ENCODE results near the gene ROPN1L.

The ROPN1L gene

GRCh38 chr5:10474521-10475075 is 32.9 kb downstream of the ROPN1L start:
- H3K27ac ChIP-seq: no peak overlapping the region
- ChIA-PET POLR2A (ENCODE audit: low non-redundant PET) (interaction anchor here (0.6 kb wide), 1 partner anchor 129 kb away, joined by 15 read pairs; no protein-coding TSS in a partner anchor), CTCF (interaction anchor here (0.6 kb wide), 1 partner anchor 277 kb away, joined by 3 read pairs; no protein-coding TSS in a partner anchor)
- TF ChIP-seq CTCF (conservative IDR thresholded peaks at IDR 0.05; ENCODE audit: low read depth): no peak
- no peak for DNase-seq (ENCODE audit: low spot score)

- ChIA-PET CTCF (no interaction called here), POLR2A (ENCODE audit: low non-redundant PET) (no interaction called here)
- DNase-seq (ENCODE audit: low spot score): no peak
- no peak for TF ChIP-seq CTCF (conservative IDR thresholded peaks at IDR 0.05; ENCODE audit: low read depth)
- no peak overlapping the region for H3K27ac ChIP-seq
Measured at GRCh38 chr5:10475931-10476676, 34.4 kb downstream of the ROPN1L start.

GRCh38 chr5:10476878-10477277 is 35.2 kb downstream of the ROPN1L start:
- TF ChIP-seq CTCF (conservative IDR thresholded peaks at IDR 0.05; ENCODE audit: low read depth): no peak
- ChIA-PET CTCF (interaction anchor here (0.6 kb wide), 1 partner anchor 29 kb away, joined by 3 read pairs; no protein-coding TSS in a partner anchor), POLR2A (ENCODE audit: low non-redundant PET) (no interaction called here)
- H3K27ac ChIP-seq: no peak overlapping the region
- DNase-seq (ENCODE audit: low spot score): no peak

- TF ChIP-seq CTCF (conservative IDR thresholded peaks at IDR 0.05; ENCODE audit: low read depth): no peak
- peak overlapping the region; percentile 77 for H3K27ac ChIP-seq
- ChIA-PET POLR2A (ENCODE audit: low non-redundant PET) (no interaction called here), CTCF (interaction anchor here (0.7 kb wide), 1 partner anchor 36 kb away, joined by 3 read pairs; the partner anchor contains the start of gene ROPN1L)
- DNase-seq (ENCODE audit: low spot score): no peak
Measured at GRCh38 chr5:10477943-10478342, 36.3 kb downstream of the ROPN1L start.

- TF ChIP-seq CTCF (conservative IDR thresholded peaks at IDR 0.05; ENCODE audit: low read depth): no peak
- CTCF ChIA-PET: interaction anchor here (0.7 kb wide), 1 partner anchor 37 kb away, joined by 3 read pairs; the partner anchor contains the start of gene ROPN1L
- H3K27ac ChIP-seq: peak overlapping the region; percentile 77
- DNase-seq (ENCODE audit: low spot score): no peak
- POLR2A ChIA-PET (ENCODE audit: low non-redundant PET): no interaction called here
Measured at GRCh38 chr5:10478436-10478835, 36.8 kb downstream of the ROPN1L start.

GRCh38 chr5:10479154-10479721 is 37.6 kb downstream of the ROPN1L start:
- TF ChIP-seq CTCF (conservative IDR thresholded peaks at IDR 0.05; ENCODE audit: low read depth): no peak
- DNase-seq (ENCODE audit: low spot score): peak; percentile 97

More at GRCh38 chr5:10479154-10479721, 37.6 kb downstream of the ROPN1L start:
- ChIA-PET CTCF (interaction anchor here (0.7 to 1.1 kb wide), 2 partner anchors 149 to 210 kb away, joined by 4 read pairs; no protein-coding TSS in a partner anchor), POLR2A (ENCODE audit: low non-redundant PET) (interaction anchor here (0.6 kb wide), 1 partner anchor 228 kb away, joined by 3 read pairs; no protein-coding TSS in a partner anchor)
- H3K27ac ChIP-seq: peak overlapping the region; percentile 93

Data from RWPE1 (cell line).